Fibroblast of skin of right biceps (primary cell): ENCODE results near the gene CTIF.
A peak's percentile ranks its signal among the peaks of the same experiment; 100 is the strongest.
"Not testable (repeated sequence)": the region's sequence is repeated elsewhere in the genome, so short reads cannot be mapped to it uniquely, and the experiment has no call there.

Experiments
- DNase-seq: peaks from one replicate; pipeline ENCODE4 v3.0.0-alpha.2; 2013

The CTIF gene

GRCh38 chr18:48861181-48861708, 322.4 kb downstream of the CTIF start:
- no peak for DNase-seq

DNA sequence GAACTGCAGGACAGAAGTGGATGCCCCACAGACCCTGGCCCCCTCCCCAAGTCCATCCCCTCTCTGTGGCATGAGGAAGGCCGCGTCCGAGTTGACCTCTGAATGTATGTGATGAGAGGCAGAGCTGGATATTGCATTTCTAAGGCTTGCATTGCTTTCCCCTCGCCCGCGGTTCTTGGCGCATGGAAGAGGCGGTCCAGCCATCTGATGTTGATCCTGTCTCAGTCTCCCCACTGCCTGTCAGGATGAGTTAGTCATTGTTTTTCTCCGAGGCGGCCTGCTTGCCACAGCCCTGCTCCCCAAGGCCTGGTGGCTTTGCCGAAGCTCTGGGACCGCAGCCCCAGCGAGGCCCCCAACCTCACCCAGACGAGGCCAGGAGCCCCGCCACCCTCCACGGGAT, 323.3 kb downstream of the CTIF start:
- DNase-seq = no peak

DNA sequence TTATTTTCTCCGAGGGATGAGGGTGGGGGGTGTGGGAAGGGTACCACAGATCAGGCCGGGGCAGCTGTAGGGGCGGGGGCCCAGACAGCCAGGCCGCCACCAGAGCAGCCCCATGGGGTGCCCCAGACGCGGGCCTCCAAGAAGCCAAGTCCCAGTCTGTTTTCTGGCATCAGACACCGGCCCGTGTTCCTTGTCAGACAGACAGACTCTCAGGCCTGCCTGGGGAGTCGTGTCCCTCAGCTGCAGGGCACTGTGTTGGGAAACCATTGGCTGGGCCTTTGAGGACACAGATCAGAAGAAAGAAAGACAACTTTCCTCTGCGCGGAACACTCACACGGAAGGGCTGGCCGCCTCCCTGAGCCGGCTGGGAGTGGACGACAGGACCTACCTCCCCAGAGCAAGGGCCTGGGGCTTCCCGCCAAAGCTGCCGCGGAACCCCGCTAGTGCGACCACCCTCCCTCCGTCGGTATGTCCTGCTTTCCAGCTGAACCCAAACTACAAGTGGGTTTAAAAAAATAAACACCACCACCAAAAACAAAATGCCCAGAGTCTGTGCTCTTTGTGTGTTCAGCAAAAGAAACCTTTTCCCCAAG, 323.9 kb downstream of the CTIF start:
- no peak for DNase-seq

GRCh38 chr18:48863432-48864065, 324.7 kb downstream of the CTIF start:
- DNase-seq = no peak

DNA sequence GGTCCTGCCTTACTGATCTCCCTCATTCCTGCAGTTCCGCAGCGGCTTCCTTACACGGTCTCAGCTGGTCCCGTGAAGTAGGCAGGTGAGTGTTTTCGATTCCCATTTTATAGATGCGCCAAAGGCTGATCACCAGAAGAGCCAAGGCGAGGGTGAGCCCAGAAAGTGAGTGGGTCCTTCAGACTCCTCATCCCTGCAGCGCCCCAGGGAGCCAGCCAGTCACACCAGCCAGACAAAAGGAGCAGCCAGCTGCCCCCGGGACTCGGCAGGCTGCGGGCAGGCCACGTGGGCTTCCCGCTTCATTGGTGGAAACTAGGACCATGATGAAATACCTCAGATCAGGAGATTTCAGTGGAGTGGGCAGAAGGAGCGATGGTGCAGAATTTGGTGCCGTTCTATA, 326.0 kb downstream of the CTIF start:
- DNase-seq = no peak

DNA sequence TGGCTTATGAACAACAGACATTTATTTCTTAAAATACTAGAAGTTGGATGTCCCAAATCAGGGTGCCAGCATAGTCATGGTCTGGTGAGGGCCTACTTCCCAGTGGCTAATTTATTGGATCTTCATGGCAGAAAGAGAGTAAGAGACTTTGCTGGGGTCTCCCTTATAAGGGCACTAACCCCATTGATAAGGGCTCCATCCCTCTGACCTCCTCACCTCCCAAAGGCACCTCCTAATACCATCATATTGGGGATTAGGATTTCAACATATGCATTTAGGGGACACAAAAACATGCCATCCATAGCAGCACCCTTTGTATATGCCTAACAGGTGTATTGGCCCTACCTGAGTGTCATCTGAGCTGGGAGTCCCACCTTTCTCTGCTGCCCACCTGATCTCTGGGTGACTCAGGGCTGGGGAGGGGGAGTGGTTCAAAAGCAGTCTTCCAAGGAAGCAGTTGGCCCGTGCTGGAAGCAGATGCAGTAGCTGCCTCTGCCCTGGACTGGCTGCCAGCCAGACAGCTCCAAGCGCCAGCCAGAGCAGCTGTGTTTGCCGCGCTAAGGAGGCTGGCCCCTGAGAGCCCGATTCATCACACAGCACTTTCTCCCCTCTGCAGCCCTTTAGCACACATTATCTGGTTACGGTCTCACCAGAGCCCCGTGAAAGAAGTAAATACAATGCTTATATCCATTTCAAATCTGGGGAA, 327.4 kb downstream of the CTIF start:
- DNase-seq = peak; percentile 49

GRCh38 chr18:48866856-48867255, 328.0 kb downstream of the CTIF start:
- DNase-seq = no peak

GRCh38 chr18:48867978-48868377, 329.1 kb downstream of the CTIF start:
- DNase-seq = no peak

- no peak for DNase-seq
Measured at GRCh38 chr18:48868468-48869466, 329.9 kb downstream of the CTIF start.

GRCh38 chr18:48869591-48869990, 330.8 kb downstream of the CTIF start:
- no peak for DNase-seq

DNA sequence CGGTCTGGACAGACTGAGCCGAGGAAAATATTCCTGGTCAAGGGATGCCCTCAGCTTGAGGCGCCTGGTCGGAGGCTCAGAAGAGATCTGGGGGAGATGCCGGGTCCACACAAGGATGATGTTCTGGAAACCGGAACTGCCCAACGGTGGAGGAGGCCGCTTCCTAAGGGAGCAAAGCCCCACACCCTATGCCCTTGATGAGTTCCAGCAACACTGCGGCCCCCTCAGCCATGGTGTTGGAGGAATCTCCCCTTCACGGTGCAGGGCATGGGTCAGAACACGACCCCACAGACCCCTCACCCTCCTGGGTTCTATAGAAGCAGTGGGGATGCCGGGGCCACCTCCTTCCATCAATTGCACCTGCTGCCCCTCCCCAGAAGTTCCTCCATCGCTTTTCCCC, 332.1 kb downstream of the CTIF start:
- not testable (repeated sequence) for DNase-seq

GRCh38 chr18:48871391-48872166, 332.7 kb downstream of the CTIF start:
- no peak for DNase-seq

DNA sequence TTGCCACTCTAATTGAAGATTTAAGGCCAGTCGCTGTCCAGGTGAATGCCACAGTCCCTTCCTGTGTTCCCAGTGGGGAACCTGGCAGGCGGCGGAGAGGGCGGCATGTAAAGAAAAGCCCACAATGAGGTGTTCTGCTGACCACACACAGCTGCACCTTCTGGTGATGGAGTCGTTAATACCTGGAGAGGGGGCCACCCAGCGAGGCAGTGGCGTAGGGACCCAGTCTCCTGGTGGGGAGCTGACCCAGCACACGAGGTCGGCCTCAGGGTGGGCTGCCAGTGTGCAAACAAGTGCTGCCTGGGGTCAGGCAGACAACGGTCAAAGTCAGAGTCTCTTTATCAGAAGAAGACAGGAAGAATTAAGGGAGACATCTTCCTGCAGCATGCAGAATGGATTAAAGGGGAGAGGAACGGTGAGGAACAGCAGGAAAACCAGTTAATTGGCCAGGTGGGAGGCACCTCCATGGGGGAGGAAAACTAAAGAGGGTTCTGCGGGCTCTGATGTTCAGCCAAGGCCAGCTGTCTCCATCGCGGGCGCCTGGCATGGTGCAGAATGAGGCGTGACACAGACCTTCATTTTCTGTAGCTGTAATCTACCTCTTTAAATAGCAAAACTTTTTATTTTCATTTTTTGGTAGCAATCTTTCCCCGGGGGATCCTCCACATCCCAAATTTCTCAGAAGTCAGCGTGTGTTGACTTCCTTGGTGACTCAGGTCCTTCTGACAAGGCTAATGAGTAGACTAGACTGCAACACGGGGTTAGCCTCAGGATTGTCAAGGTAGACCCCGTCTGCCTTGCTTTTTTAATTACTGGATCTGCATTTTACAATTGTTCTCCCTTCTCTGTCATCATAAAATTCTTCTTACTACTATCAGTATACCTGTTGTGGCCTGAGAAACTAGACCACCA, 333.7 kb downstream of the CTIF start:
- peak; percentile 80 for DNase-seq

- no peak for DNase-seq
Measured at GRCh38 chr18:48874233-48874632, 335.4 kb downstream of the CTIF start.

- DNase-seq = no peak
Measured at GRCh38 chr18:48874701-48875162, 335.9 kb downstream of the CTIF start.

DNA sequence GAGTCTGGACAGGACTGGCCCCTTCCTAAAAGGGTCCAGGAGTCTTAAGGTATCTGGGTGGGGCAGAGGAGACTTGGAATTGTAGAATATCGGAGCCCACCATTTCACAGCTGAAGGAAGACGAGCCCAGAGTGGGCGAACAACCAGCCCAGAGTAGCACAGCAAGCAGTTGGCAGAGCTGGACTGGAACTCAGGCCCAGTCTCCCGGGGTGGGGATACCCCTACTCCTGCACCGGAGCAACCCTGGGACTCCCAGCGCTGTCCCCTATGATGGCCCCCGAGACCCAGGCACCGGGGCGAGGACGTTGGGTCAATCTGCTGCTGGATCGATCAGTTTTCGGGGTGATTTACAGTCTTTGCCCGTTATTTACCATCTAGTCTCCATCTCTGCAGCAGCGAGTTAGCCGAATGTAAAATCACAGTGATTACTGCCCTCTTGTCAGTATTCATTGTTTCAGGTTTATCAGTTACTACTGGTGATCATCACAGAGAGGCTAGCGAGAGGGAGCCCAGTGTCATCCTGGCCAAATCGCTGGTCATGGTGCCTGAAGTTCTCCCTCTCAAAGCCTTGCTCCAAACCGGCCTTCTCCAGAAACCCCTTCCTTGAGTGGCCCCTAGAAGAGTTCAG, 336.6 kb downstream of the CTIF start:
- no peak for DNase-seq

- no peak for DNase-seq
Measured at GRCh38 chr18:48875942-48876511, 337.2 kb downstream of the CTIF start.

DNA sequence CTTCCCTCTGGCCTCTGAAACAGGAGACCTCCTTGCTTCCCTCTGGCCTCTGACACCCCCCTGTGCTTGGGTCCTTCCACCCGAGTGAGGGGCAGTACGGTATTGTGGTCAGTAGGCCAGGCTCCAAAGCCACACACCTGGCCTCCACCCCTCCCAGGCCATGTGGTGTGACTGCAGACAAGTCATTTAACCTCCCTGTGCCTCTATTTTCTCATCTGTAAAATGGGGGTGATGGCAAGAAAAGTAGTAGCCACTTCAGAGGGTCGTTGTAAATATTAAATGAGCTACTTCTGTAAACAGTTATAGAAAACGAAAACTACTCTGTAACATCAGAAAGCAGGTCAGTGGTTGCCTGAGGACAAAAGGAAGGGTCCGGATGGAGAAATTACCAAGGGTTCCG, 337.8 kb downstream of the CTIF start:
- no peak for DNase-seq

DNA sequence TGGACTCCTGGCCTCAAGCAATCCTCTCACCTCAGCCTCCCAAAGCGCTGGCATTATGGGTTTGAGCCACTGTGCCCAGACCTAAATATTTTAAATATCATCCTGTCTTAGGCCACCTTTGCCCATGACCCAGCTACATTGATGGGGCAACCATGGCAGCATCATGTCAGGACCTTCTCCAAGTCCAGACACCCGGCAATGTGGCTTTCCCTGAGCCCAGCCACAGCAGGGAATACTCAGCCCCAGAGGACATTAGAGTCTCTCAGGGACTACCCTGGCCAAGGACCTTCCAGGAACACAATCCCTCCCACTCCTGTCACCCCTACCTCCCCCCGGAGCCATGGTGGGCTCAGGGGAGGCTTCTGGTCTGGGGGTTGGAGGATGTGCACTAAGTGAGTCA, 339.1 kb downstream of the CTIF start:
- DNase-seq = no peak

DNA sequence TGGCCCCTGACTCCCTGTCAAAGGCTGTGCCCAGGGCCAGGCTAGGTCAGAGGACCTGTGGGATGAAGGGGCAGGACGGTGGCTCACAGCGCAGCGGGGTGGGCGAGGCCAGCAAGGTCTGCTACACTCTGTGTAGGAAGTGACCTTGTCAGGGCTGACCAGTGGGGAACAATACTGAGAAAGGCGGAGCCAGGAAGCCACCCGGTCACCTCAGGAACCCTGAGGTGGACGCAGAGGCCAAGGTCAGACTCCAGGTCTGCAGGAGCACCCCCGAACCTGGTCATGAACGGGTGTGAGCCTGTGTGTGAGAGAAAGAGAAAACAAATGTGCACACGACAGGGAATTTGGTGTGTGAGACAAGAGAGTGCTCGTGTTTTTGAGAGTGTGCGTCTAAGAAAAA, 339.6 kb downstream of the CTIF start:
- no peak for DNase-seq
